ENCODE data around the gene GPSM3.
"Not testable (repeated sequence)": the region's sequence is repeated elsewhere in the genome, so short reads cannot be mapped to it uniquely, and the experiment has no call there.

GPSM3 gene

DNA sequence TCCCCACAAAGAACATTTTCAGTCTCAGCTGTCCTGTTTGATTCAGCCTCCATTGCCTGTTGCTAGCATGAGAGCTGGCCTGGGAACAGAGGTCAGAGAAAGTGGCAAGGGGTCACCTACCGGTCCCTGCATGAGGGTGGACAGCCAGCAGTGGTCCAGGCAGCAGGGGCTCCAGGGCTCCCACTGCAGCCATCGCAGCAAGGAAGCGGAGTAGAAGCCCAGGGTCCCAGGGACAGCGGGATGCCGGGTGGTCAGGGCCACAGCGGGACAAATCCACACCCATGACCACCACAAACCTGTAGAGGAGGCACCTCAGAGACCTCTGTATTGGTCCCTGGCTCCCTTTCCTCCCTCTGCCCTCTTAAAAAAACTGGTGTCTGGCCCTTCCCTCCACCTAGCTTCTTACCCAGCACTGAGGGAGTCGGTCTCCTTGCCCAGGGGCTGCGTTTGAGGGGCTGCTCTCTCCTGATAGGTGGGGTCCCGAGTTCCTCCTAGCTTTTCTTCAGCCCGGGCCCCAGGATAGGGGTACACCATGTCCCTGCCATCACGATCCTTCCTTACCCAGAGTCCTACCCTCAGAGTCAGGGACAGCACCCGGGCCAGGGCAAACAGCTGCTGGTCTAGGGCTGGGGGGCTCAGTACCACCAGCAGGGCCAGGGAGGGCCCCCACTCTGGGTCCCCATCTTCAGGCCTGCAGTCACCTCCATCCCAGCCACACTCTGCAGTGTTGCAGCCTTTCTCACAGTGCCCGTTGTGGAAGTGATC, 8.4 kb upstream of the GPSM3 start:
- DNase-seq: no peak

DNA sequence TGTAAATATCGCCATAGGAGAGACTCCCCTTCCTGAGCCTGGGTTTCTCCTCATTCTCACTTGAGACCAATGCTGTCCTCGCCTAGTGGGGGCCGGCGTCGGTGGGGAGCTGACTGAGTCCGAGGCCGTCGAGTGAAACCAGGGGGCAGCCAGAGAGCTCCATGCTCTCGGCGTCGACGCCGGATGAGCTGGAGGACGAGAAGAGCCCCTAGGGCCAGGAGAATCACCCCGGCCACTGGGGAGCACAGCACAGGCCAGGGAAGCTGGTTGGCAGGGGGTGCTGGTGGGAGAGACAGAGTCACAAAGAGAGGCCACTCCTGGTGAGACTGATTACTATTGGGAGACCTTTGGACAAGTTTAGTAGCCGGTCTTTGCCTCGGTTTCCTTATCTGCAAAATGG, 6.4 kb upstream of the GPSM3 start:
- no peak for DNase-seq

DNA sequence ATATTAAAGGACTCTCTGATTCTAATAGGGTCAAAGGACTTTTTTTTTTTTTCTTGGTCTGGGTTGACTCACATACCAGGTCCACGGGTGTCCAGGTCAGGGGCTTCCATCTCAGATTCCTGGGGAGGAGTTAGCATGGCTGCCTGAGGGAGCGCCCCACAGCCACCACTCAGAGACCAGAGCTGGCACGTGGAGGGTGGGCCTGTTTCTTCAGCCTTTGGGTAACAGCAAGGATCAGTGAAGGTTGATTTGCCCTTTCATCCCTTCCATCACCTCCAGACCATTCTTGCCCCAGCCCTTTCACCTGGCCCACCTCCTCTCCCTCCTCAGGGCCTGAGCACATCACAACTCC, 5.9 kb upstream of the GPSM3 start:
- DNase-seq: no peak

DNA sequence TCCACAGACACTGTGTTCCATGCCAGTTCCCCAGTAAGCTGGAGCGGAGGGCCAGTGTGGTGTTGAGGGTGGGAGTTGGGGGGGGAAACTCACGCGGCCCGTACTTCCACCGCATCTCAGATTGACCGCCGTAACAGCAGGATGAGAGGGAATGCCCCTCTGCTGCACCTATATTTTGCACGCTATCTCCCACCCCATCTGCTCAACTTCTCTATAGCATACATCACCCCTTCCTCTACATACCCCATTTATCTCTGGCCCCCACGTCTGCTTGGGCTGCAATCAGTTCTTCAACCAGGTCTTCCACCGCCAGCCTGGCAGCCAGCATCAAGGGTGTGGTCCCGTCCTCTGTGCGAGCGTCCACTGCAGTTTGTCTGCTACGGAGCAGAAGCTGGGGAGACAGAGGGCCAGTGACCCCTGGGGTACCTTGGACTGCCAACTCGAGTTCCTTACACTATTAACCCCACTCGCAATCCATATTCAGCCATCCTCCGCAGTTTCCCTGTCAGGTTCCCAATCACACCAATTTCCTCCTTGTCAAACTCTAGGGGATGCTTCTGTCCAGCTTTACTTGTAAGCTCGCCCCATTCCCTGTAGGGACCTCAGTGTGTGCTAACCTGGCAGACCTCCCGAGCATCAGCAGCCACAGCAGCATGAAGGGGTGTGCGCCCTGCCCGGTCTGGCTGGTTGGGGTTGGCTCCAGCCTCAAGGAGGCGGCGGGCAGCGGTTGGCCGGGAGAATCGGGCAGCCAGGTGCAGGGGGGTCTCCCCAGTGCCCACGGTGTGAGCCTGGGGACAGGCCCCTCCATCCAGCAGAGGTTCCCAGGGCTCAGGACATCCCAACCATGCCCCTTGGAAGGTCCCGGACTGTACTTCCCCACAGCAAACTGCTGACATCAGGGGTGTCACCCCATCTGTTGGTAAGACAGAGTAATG, 4.5 kb upstream of the GPSM3 start:
- peak; percentile 27 to 35 for DNase-seq

DNA sequence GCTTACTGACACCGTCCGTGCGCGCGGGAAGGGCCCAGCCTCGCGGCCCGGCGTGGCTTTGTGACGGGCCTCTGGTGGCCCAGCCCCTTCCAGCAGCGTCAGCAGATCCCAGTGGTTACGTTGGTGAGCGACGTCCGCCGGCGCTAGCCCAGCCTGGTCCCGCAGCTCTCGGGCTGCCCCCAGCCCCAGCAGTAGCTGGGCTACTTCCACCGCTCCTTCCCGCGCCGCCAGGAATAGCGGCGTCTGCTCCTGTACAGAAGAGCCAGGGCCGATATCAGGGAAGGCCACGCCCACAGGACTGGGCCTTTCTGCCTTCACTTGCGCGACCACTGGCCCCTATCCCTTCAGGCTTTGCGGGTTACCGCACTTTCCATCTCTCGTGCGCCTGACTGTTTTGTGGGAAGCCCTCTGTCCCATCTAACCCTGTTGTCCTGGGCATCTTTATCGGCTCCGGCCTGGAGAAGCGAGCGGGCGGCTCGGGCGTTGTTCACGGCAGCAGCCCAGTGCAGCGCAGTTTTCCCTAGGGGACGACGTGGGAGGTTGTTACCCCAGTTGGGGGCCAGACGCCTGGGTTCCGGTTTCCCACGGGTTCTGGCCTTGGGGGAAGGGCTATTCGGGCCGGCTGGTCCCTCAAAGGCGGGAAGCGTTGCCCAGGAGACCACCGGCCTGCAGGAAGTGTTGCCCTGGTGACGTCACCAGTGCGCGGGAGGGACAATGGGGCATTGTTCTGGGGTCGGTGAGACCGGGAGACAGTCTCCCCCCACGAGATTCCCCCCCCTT, 3.6 kb upstream of the GPSM3 start:
- DNase-seq: peak; percentile 76 to 83

GRCh38 chr6:32195652-32195901, 3.1 kb upstream of the GPSM3 start:
- DNase-seq: peak; percentile 100

DNA sequence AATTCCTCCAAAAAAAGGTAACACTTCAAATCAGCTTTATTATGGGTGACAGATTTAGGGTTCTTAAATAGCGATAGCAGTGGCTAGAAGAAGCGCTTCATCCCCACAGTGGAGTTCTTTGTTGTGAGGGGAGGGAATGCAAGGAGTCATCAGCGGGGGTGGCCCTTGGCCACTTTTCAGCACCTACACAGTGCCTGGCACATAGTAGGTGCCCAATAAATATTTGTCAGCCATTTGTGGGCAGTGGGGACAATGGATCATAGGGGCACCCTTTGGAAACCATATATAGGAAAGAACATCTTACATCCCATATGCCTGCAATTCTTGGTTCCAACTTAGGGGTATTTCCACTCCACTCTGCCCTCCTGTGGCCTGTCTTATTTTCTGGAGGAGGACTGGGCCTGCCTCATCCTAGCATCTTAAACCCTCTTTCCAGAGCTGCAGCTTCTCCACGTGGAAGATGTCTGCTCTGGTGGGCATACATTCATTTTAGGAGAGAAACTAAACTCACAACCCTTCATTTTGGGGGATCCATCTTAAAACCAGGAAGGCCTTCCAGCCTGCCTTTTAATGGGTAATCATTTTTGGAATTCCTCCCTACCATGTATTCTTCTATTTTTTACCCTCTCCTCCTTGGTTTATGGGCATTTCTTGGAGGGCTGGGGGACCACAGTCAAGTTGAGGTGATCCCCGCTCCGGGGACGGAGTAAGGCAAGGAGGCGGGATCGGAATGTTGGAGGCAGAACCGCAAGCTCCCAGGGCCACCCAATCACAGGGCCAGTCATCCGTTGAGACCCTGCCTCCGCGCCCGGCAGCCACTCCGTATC, 2.6 kb upstream of the GPSM3 start:
- DNase-seq: peak in 1 of 2 donors; percentile 55

GRCh38 chr6:32194388-32194787, 1.9 kb upstream of the GPSM3 start:
- DNase-seq: no peak

- not testable (repeated sequence) for DNase-seq
Measured at GRCh38 chr6:32193096-32193495, 653 bp upstream of the GPSM3 start.

DNA sequence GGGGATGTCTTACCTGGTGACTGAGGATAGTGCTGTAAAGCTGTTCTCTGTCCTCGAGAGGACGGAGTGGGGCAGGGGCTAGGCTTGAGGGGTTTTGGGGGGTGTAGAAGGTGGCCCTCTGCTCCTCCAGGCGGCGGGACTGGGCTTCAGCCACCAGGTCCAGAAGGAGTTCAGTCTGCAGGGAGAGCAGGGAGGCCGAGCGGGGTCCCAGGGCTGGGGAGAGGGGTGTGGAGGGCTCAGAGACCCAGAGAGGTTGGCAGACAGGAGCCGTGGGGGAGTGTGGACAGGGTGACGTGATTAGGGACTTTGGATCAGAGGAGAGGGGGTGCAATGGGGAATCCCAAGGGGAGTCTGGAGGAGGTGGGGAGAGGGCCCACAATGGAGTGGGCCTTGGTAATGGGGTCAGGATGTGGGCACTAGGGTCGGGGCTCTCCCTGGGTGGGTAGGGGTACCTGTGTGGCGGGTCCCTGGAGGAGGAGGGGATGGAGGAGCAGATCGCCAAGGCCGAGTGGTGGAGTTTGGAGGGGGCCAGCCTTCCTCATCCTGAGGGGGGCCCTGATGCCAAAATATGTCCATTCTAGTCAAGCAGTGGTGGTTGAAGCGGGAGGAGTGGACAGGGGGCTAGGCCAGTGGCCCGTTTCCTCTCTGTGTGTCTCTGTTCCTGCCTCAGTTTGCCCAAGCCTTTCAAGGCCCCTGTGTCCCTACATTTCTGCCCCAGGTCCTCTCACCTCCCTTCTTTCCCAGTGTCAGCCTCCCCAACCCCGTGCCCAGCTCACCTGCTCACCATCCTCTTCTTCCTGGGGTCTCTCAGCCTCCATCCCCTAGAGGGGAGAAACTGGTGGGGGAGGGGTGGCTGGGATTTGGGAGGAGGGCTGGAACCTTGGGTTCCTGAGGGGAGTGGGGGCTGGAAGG, 491 bp downstream of the GPSM3 start:
- peak; percentile 26 to 57 for DNase-seq

DNA sequence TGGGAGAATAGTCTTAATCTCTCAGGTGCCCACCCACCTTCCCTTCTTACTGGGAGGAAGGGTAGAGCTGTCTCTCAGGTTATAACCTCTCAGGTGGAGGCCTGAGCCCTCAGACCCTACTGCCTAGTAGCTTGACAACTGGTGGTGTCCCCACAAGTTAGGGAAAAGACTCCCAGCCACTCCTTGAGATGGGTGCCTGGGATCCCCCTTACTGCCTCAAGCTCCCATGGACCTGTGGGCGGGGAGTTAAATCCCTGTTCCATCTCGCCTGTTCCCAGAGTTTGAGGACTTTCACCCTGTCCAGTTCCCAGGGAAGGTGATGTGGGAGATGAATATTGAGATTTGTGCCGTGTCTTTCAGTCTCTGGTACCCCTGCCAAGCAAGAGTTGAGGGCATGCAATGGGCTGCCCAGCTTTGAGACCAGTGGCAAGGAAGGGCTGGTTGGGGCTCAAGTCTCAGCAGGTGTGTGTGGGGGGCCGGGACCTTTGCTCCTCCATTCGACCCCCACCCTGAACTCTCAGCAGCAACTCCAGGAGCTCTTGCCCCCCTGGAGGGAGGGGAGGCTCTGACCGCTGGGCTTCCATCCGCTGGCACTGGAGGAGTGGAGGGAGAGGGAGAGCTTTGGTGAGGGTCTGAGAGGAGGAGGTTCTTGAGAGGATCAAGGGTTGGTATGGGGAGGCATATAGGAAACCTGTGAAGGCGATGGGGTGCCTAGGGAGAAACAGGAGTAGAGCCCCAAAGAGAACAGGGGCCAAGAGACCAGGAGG, 1.3 kb downstream of the GPSM3 start:
- peak in 1 of 2 donors; percentile 20 for DNase-seq

DNA sequence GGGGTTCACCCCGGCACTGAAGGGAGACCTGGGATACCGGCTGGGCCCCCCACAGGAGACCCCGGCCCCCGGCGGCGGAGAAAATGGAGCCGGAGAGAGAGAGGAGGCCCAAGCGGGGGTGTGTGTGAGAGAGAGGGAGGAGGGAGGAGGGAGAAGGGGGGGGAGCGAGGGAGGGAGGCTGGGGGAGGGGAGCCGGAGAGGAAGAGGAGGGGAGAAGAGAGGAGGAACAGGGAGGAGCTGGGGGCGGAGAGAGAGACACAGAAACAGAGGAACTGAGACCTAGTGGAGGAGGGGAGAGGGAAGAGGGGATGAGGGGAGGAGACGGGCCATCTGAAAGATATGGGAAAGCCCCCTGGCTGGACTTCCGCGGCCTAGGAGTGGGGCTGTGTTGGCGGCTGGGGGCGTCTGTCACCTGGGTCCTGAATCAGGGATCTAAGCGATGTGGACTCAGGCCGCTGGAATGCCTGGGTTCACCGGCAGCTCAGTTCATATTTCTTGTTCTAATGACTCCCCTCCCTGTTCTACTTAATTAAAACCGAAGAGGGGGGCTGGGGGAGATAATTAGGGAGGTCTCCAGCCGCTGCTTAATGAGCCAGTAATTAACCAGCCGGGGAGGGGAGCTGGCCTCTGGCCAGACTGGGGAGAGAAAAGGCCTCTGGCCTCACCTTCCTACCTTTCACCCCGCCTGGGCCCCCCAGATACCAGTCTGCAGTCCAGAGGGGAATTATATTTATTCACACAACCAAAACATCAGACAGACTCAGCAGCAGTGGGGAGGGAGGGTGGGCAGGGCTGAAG, 2.2 kb downstream of the GPSM3 start, which contains the start of gene PBX2:
Gene PBX2 (minus strand): TSS at position 149 of the 798 bp plus-strand sequence. CDS start 287 bp downstream, outside the sequence.
- DNase-seq: peak; percentile 93

- no peak for DNase-seq
Measured at GRCh38 chr6:32189742-32190053, 2.7 kb downstream of the GPSM3 start.

GRCh38 chr6:32189069-32189741, 3.2 kb downstream of the GPSM3 start:
- DNase-seq: no peak

DNA sequence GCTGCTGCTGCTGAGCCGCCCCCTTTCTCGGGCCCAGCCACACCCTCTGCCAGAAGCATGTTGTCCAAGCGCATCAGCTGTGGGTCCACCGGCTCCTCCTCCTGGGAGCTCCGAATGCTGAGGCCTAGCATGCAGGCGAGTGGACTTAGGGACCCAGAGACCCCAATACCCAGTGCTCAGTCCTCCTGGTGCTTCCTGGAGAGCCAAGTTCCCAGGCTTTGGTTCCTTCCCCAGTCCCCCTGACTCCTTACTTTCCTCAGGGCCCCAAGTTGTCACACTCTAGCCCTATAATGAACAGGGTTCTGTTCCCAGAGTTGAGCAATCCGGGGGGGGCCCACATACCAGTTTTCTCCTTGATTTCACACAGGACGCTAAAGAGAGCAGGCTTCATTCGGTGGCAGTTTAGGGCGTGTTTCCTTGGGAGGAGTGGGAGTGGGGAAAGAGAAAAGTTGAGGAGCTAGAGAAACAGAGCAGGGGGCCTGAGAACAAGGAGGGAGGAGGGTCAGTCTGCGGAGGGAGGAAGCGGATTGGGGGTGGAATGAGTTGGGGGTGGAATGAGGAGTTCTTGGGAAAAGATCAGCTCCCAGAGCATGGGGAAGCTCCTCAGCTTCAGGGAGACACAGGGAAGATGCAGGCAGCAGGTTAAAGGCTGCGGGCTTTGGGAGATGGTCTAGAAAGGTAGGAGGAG, 3.9 kb downstream of the GPSM3 start:
- no peak for DNase-seq

- DNase-seq: not testable (repeated sequence)
Measured at GRCh38 chr6:32187725-32188380, 4.6 kb downstream of the GPSM3 start.

- no peak for DNase-seq
Measured at GRCh38 chr6:32187009-32187709, 5.3 kb downstream of the GPSM3 start.

All from CD4-positive, alpha-beta T cell treated with Interferon alpha-2 for 1 hour (primary cell).